ENCODE data around the gene CARD14.
"Not testable (repeated sequence)": the region's sequence is repeated elsewhere in the genome, so short reads cannot be mapped to it uniquely, and the experiment has no call there.

CARD14 gene

GRCh38 chr17:80254396-80255251, 84.8 kb downstream of the CARD14 start:
- peak; percentile 68 to 79 for DNase-seq

GRCh38 chr17:80256034-80256350, 86.2 kb downstream of the CARD14 start:
- no peak for DNase-seq

GRCh38 chr17:80257716-80258213, 87.9 kb downstream of the CARD14 start:
- DNase-seq: no peak

- DNase-seq: not testable (repeated sequence)
These were observed 88.5 kb downstream of the CARD14 start for GRCh38 chr17:80258296-80258695.

All from CD4-positive, alpha-beta T cell treated with Interleukin-4 for 1 hour (primary cell).